CD4-positive, alpha-beta T cell treated with Interleukin-12 subunit alpha and Interleukin-12 subunit beta, for 1 hour (primary cell): ENCODE measurements around the gene NAT14.
"Not testable (repeated sequence)": the region's sequence is repeated elsewhere in the genome, so short reads cannot be mapped to it uniquely, and the experiment has no call there.

Experiments
- DNase-seq: peaks from one replicate; pipeline ENCODE4 v3.0.0-alpha.2; 2020

NAT14 gene

DNA sequence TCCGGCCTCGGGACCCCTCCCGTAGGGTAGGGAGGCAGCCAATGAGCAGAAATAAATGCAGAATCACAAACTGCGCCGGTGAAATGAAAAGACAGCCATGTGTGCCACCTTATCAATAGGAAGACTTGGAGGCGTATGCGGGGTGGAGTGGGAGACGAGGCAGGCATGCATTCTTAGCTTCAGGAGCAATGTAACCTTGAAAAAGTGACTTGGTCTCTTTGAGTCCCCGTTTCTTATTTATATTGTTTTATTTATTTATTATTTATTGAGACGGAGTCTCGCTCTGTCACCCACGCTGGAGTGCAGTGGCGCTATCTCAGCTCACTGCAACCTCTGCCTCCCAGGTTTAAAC lies 19.2 kb downstream of the NAT14 start:
- no peak for DNase-seq

DNA sequence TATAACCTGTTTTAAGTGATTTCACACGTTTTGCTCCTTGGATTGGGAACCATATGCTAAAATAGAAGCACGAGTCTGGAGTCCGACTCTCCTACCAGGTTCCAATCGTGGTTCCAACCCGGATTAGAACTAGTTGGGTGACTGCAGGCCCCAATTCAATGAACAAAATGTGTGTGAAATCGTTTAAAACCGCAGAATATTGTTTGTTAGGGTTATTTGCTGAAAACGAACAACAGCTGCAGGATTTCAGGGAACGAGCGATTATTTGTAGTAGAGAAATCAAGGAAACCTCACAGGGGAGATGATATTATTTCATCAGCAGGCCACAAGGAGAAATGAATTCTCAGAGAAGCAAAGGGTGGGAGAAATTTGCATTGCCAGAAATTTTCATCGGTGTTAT lies 20.0 kb downstream of the NAT14 start:
- no peak for DNase-seq

- DNase-seq, result no peak
Observed at GRCh38 chr19:55508120-55508519, 23.1 kb downstream of the NAT14 start.

GRCh38 chr19:55516878-55517620 lies 32.1 kb downstream of the NAT14 start:
- DNase-seq, result peak; percentile 94

DNA sequence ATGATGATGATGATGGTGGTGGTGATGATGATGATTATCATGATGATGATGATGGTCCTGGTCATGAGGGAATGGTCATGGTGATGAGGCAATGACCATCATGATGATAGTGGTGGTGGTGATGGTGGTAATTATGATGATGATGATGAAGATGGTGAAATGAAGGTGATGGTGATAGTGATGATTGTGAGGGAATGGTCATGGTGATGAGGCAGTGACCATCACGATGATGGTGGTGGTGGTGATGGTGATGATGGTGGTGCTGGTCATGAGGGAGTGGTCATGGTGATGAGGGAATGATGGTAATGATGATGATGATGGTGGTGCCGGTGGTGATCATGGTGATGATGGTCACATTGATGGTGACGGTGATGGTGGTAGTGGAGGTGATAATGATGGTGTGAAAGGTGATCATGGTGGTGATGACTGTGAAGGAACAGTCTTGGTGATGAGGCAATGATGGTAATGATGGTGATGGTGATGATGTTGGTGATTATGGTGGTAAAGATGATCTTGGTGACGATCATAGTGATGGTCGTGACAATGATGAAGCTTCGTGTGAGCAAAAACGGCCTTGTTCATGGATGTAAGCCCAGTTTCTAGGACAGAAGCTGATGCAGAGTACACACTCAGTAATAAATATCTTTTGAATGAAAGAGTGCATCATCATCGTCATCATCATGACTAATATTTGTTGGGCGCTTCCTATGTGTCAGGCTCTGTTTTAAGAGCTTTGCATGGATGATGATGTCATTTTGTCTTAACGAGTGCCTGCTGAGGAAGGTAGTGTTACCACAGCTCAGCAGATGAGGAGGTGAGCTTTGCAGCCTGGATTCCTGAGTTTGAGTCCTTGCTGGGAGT lies 34.7 kb downstream of the NAT14 start:
- DNase-seq, result no peak

GRCh38 chr19:55520691-55521292 lies 35.8 kb downstream of the NAT14 start:
- no peak for DNase-seq

GRCh38 chr19:55525289-55526101 lies 40.5 kb downstream of the NAT14 start:
- DNase-seq, result no peak

DNA sequence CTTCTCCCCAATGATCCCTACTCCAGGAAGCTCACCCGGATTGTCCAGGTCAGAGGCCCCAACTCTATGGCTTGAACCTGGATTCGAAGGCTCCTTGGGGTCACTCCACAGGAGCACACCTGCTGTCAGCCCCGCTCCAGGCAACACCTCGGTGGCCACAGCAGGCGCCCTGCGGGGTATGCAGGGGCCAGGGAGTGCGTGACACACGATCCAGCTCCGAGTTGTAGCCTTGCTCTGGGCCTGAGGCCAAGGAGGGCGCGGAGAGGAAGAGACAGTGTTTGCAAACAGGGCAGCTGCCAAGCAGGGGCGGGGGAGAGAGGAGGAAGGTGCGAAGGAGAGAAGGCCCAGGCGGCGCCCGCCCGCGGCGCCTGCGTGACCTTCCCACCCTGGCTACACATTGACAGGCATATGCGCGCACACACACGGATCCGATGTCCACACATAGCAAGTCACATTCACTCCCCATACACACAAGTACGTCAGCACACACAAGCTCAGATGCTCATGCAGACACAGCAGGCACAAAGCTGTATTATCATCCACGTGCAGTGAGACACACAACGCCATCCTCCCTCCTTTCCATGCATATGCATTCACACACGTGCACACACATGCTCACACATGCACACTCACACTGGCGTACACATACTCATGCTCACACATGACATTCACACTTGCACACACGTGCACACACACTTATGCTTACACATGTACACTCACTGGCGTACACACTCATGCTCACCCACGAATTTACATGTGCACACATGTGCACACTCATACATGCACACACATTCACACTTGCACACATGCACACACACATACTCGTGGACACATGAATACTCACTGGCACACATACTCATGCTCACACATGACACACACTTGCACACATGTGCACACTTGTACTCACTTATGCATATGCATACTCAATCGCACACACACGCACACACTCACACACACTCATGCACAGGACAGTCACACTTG lies 41.5 kb downstream of the NAT14 start:
- DNase-seq, result no peak

DNA sequence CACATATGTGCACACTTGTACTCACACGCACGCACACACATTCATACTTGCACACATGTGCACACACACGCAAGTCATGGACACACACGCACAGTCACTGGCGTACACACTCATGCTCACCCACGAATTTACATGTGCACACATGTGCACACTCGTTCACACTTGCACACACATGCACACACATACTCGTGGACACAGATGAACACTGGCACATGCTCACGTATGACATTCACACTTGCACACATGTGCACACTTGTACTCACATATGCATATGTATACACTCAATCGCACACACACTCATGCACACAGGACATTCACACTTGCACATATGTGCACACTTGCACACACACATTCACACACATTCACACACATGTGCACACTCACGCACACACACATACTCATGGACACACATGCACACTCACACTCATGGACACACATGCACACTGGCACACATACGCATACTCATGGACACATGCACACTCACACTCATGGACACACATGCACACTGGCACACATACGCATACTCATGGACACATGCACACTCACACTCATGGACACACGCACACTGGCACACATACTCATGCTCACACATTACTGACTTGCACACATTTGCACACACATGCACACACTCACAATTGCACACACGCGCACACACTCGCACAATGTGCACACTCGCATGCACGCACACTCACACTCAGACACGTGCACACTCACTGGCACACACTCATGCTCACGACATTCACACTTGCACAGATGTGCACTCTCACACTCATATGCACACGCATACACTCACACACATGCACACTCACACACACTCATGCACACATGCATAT lies 42.4 kb downstream of the NAT14 start:
- DNase-seq, result no peak

GRCh38 chr19:55528030-55528803 lies 43.2 kb downstream of the NAT14 start:
- DNase-seq, result no peak

GRCh38 chr19:55529636-55530234 lies 44.7 kb downstream of the NAT14 start:
- no peak for DNase-seq

GRCh38 chr19:55530996-55531395 lies 46.0 kb downstream of the NAT14 start:
- no peak for DNase-seq

GRCh38 chr19:55534280-55534679 lies 49.3 kb downstream of the NAT14 start:
- not testable (repeated sequence) for DNase-seq

GRCh38 chr19:55535173-55535964 lies 50.4 kb downstream of the NAT14 start:
- no peak for DNase-seq

- no peak for DNase-seq
Observed at GRCh38 chr19:55535965-55536350, 51.0 kb downstream of the NAT14 start.

- DNase-seq, result no peak
Observed at GRCh38 chr19:55536366-55536765, 51.4 kb downstream of the NAT14 start.
